Kidney (tissue), 14 donors: Measurements from ENCODE around the gene ACO2. TPM values are rescaled to one million over a fixed set of nuclear protein-coding genes. Genes with fewer than 3 reads are reported as not detected.
A peak's percentile ranks its signal among the peaks of the same experiment; 100 is the strongest.

Experiments used
- DNase-seq, 5 donors: peaks; one replicate each; pipeline ENCODE4 v3.0.0-alpha.2; 2013 to 2020
- FAIRE-seq: peaks from 2 replicates; lab custom pipeline; 2012; peaks lifted over from hg19 to GRCh38; lab: Jason Lieb, UNC
- H3K27ac ChIP-seq, 2 donors: one replicate each; pipeline ENCODE4 v1.7.0; 2013; ENCODE audit warnings: low read depth in 2 of 2, low read length in 2 of 2, inconsistent platforms in 1 of 2
- H3K27me3 ChIP-seq: one replicate; pipeline ENCODE4 v1.7.1; 2013; ENCODE audit warnings: low read length, inconsistent platforms; ENCODE audit not compliant: control insufficient read depth, insufficient read depth
- H3K36me3 ChIP-seq, 3 donors: one replicate each; pipeline versions ENCODE4 v1.7.0 to v1.7.1; 2013; ENCODE audit warnings: low read length in 3 of 3, control low read depth in 1 of 3, inconsistent platforms in 1 of 3; ENCODE audit not compliant: insufficient read depth in 3 of 3, control insufficient read depth in 2 of 3
- H3K4me1 ChIP-seq, 3 donors: one replicate each; pipeline versions ENCODE4 v1.7.0 to v1.7.1; 2013; ENCODE audit warnings: low read length in 3 of 3, inconsistent platforms in 1 of 3, low read depth in 1 of 3; ENCODE audit not compliant: control insufficient read depth in 2 of 3, insufficient read depth in 2 of 3
- H3K4me3 ChIP-seq, 3 donors: one replicate each; pipeline versions ENCODE4 v1.7.0 to v1.8.1; 2013; ENCODE audit warnings: low read length in 3 of 3, control low read depth in 1 of 3, inconsistent platforms in 1 of 3
- H3K9ac ChIP-seq, 3 donors: one replicate each; pipeline versions ENCODE4 v1.7.0 to v1.7.1; 2013; ENCODE audit warnings: low read length in 3 of 3, control low read depth in 1 of 3, inconsistent platforms in 1 of 3
- H3K9me3 ChIP-seq, 3 donors: one replicate each; pipeline versions ENCODE4 v1.7.0 to v1.7.1; 2013; ENCODE audit warnings: low read length in 3 of 3, control low read depth in 1 of 3, inconsistent platforms in 1 of 3; ENCODE audit not compliant: control insufficient read depth in 2 of 3, insufficient read depth in 1 of 3
- intact Hi-C: fragments of 100-400 bp; cut with DNase I; formaldehyde crosslinking; loops from one replicate; pipeline ENCODE4 v1.11.1; 2022
- polyA plus RNA-seq: library from polyadenylated mRNA; stranded (reverse); fragments of 350-450 nt; fragmentation: Illumina TruSeq; extraction: RNeasy Lipid Tissue Mini Kit (QIAGEN cat#74804); gene quantifications from one replicate; pipeline ENCODE4 v1.2.3, GENCODE V29; 2014; ENCODE audit warnings: low read depth, low replicate concordance; ENCODE audit not compliant: insufficient read depth
- total RNA-seq: library from RNA; stranded (reverse); fragmentation: NEBNext Ultra II Directional; extraction: Animal tissue kit (Norgen Biotek cat#: 25700); gene quantifications from one replicate; pipeline ENCODE4 v1.2.1, GENCODE V29; 2021
- TF ChIP-seq, protein P1 (sequence below): IDR thresholded peaks from 3 replicates; pipeline ENCODE4 v1.5.1; 2012; ENCODE audit warnings: mild to moderate bottlenecking, moderate library complexity, borderline replicate concordance; ENCODE audit not compliant: insufficient read depth; ENCODE audit errors: extremely low read depth
- donor health status: control.
- donor health status: control.
- donor health status: control.
- donor health status: control.
- donor health status: control.
- donor health status: DM: yes; HTN: yes; CAD: no.
- donor health status: Normal renal cell carcinoma (clear cell type).

Gene ACO2
- total and polyA plus RNA-seq, 2 donors from 2014 or later, result 119 to 262 TPM

DNA sequence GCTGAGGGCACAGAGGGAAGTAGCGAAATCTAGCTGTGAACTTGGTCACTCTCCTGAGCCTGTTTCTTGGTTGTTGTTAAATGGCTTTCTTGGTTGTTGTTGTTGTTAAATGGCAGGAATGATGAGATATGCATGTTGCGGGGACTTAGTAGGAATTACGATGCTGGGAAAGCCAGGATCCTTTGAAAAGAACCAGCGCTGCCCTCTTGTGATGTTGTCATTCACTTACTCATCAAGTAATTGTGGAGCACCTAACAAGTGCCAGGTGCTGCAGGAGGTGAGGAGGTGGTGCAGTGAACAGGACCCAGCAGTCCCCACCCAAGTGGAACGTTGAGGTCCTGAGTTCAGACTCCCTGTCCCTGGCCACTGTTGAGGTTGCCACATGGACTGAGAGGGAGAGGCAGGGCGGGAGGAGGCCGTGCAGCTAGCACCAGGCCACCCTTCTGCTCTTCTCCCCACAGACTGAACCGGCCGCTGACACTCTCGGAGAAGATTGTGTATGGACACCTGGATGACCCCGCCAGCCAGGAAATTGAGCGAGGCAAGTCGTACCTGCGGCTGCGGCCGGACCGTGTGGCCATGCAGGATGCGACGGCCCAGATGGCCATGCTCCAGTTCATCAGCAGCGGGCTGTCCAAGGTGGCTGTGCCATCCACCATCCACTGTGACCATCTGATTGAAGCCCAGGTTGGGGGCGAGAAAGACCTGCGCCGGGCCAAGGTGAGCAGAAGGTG is 38.6 kb downstream of the ACO2 start:
- intact Hi-C loops, result no loop called here
- no peak for DNase-seq
- no peak for FAIRE-seq
- Histone ChIP-seq H3K27me3 (no peaks in the 10 kb centered on the region), H3K4me3 (no peak overlapping the region), H3K9me3 (no peaks in the 10 kb centered on the region), H3K36me3 (peaks cover 0 to 29% (median 20%) of the 10 kb centered on the region in 3 donors), H3K27ac (no peak overlapping the region), H3K4me1 (peaks cover 0 to 5% (median 2%) of the 10 kb centered on the region in 3 donors), H3K9ac (no peak overlapping the region)
- TF ChIP-seq, protein P1, sequence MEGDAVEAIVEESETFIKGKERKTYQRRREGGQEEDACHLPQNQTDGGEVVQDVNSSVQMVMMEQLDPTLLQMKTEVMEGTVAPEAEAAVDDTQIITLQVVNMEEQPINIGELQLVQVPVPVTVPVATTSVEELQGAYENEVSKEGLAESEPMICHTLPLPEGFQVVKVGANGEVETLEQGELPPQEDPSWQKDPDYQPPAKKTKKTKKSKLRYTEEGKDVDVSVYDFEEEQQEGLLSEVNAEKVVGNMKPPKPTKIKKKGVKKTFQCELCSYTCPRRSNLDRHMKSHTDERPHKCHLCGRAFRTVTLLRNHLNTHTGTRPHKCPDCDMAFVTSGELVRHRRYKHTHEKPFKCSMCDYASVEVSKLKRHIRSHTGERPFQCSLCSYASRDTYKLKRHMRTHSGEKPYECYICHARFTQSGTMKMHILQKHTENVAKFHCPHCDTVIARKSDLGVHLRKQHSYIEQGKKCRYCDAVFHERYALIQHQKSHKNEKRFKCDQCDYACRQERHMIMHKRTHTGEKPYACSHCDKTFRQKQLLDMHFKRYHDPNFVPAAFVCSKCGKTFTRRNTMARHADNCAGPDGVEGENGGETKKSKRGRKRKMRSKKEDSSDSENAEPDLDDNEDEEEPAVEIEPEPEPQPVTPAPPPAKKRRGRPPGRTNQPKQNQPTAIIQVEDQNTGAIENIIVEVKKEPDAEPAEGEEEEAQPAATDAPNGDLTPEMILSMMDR, result no peak

DNA sequence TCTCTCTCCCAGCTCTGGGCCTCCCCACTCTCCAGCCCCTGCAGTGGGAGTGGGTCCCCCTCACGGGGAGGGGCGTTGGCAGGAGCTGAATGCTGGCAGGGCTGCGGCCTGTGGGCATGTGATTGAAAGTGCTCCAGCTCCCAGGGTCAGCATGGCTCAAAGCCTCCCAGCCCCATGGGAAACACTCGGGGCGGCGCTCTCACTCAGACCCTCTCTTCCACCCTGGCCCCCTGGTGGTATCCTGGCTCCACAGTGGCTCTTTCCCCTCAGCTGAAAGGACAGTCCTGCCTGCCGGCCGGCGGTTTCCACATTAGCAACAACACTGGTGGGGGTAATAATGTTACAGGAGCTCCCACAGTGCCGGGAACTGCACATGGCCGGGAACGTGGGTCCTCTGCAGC is 39.9 kb downstream of the ACO2 start:
- DNase-seq, result no peak
- peak overlapping the region in 1 of 2 donors; percentile 29 for H3K27ac ChIP-seq
- H3K4me1 ChIP-seq, result peaks cover 0 to 14% (median 4%) of the 10 kb centered on the region in 3 donors
- intact Hi-C loops, result no loop called here
- TF ChIP-seq, protein P1, result no peak
- no peak for FAIRE-seq
- no peaks in the 10 kb centered on the region for H3K27me3 ChIP-seq
- H3K9me3 ChIP-seq, result no peaks in the 10 kb centered on the region
- H3K4me3 ChIP-seq, result no peak overlapping the region
- H3K9ac ChIP-seq, result no peak overlapping the region
- H3K36me3 ChIP-seq, result peaks cover 0 to 34% (median 26%) of the 10 kb centered on the region in 3 donors

DNA sequence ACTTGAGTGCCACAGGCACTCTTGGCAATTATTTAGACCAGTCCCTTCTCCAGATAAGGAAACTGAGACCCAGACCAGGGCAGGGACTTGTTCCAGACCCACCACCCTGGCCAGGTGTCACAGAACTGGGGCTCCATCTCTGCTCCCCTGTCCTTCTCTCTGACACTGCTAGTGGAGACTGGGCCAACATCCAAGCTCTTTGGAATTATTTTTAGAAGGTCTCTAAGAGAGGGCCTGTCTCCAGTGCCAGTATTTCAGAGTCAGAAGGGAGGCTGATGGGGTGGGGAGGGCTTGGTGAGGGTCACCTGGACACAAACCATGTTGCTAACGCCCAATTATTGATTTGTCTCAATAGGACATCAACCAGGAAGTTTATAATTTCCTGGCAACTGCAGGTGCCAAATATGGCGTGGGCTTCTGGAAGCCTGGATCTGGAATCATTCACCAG is 42.6 kb downstream of the ACO2 start:
- Histone ChIP-seq H3K27me3 (no peaks in the 10 kb centered on the region), H3K4me3 (no peak overlapping the region), H3K27ac (no peak overlapping the region), H3K36me3 (peaks cover 0 to 49% (median 43%) of the 10 kb centered on the region in 3 donors), H3K9me3 (no peaks in the 10 kb centered on the region), H3K9ac (no peak overlapping the region), H3K4me1 (peaks cover 0 to 14% (median 4%) of the 10 kb centered on the region in 3 donors)
- TF ChIP-seq, protein P1, result no peak
- FAIRE-seq (no peak), DNase-seq (no peak)
- intact Hi-C loops, result no loop called here
